Measurements from ENCODE around the gene HOXA3. TPM values are rescaled to one million over a fixed set of nuclear protein-coding genes. Genes with fewer than 3 reads are reported as not detected.

Gene HOXA3
- polyA plus RNA-seq, 1 of the 3 experiments (the other 2 are of a cell fraction): 0.15 TPM

GRCh38 chr7:27178366-27178765 is 26.0 kb upstream of the HOXA3 start (continued):
- TF ChIP-seq REST (IDR thresholded peaks at IDR 0.05; ENCODE audit: low read depth, low read length) (no peak), FOSL2 (IDR thresholded peaks at IDR 0.05; ENCODE audit: borderline replicate concordance, low read depth) (no peak), PBX3 (IDR thresholded peaks at IDR 0.05) (no peak), USF2 (IDR thresholded peaks at IDR 0.05; ENCODE audit: borderline replicate concordance, low read depth, low read length) (no peak), RCOR1 (IDR thresholded peaks at IDR 0.05; ENCODE audit: low read length) (no peak), MAX (IDR thresholded peaks at IDR 0.05; ENCODE audit: low read depth) (no peak), FOXJ3 (CRISPR knock-in tag; IDR thresholded peaks at IDR 0.05) (no peak), RXRA (IDR thresholded peaks at IDR 0.05; ENCODE audit: borderline replicate concordance, low read depth) (no peak), CHD2 (IDR thresholded peaks at IDR 0.05; ENCODE audit: low read length, partially characterized antibody) (no peak), SMC3 (IDR thresholded peaks at IDR 0.05; ENCODE audit: low read depth, low read length) (no peak), EZH2phosphoT487 (IDR thresholded peaks at IDR 0.05; ENCODE audit: borderline replicate concordance, low read depth) (no peak)

- Histone ChIP-seq H3K36me3 (replicated peaks in 1 of 2; ENCODE audit: control insufficient read depth in 1 of 2, insufficient read depth in 2 of 2, low read length in 1 of 2) (no peaks in the 10 kb centered on the region), H3K9me3 (no peaks in the 10 kb centered on the region), H3F3A (replicated peaks; ENCODE audit: insufficient read depth) (no peaks in the 10 kb centered on the region), H3K4me1 (ENCODE audit: control insufficient read depth in 1 of 2, insufficient read depth in 2 of 2, low read depth in 1 of 2, low read length in 1 of 2) (peaks cover 0 to 4% of the 10 kb centered on the region in 2 experiments; a peak in 1 of 4 replicates), H4K20me1 (ENCODE audit: insufficient read depth) (no peaks in the 10 kb centered on the region), H3K27me3 (ENCODE audit: insufficient read depth) (peaks cover 97% of the 10 kb centered on the region), H3K27ac (ENCODE audit: low read depth in 2 of 2, low read length in 1 of 2) (no peak overlapping the region), H3K4me3 (ENCODE audit: low read depth in 2 of 2, low read length in 1 of 2) (no peak overlapping the region), H3K9me2 (no peaks in the 10 kb centered on the region), H3K4me2 (no peak overlapping the region), H2AFZ (ENCODE audit: low read depth) (no peak overlapping the region), H3K9ac (no peak overlapping the region), H3K79me2 (ENCODE audit: insufficient read depth) (no peaks in the 10 kb centered on the region)
- ChIA-PET POLR2A (no interaction called here), CTCF (interaction anchor here (1.0 to 12.3 kb wide), 9 partner anchors 12 to 498 kb away, joined by 3 to 205 read pairs (median 23); partner anchors contain the start of genes HOXA11, HOXA5 and HOXA9)
- whole genome bisulfite sequencing (ENCODE audit: low lambda C conversion rate): 44% methylated on average over 5 of the region's 5 CpGs
- TF ChIP-seq RXRA (IDR thresholded peaks at IDR 0.05; ENCODE audit: borderline replicate concordance, low read depth): no peak
- TF ChIP-seq FOSL2 (IDR thresholded peaks at IDR 0.05; ENCODE audit: borderline replicate concordance, low read depth): no peak
- TF ChIP-seq REST (IDR thresholded peaks at IDR 0.05; ENCODE audit: low read depth, low read length): no peak
- no peak for TF ChIP-seq SIN3A (IDR thresholded peaks at IDR 0.05; ENCODE audit: borderline replicate concordance, low read depth, low read length)
- TF ChIP-seq CHD2 (IDR thresholded peaks at IDR 0.05; ENCODE audit: low read length, partially characterized antibody): no peak
- TF ChIP-seq GABPA (IDR thresholded peaks at IDR 0.05; ENCODE audit: low read depth): no peak
- TF ChIP-seq FOXJ3 (CRISPR knock-in tag; IDR thresholded peaks at IDR 0.05): no peak
- no peak for TF ChIP-seq RAD21 (IDR thresholded peaks at IDR 0.05; ENCODE audit: low read length)
- TF ChIP-seq YY1 (IDR thresholded peaks at IDR 0.05; ENCODE audit: low read depth): no peak
- no peak for DNase-seq
Measured at GRCh38 chr7:27177795-27178320, 25.5 kb upstream of the HOXA3 start.
